COLO829 (cell line): ENCODE data around the gene PYCARD.
A peak's percentile ranks its signal among the peaks of the same experiment; 100 is the strongest.
"Not testable (repeated sequence)": the region's sequence is repeated elsewhere in the genome, so short reads cannot be mapped to it uniquely, and the experiment has no call there.

Experiments
- DNase-seq: peaks from one replicate; pipeline ENCODE4 v3.0.0; 2012; ENCODE audit warnings: low spot score

Gene PYCARD

GRCh38 chr16:31215287-31216162 lies 13.0 kb upstream of the PYCARD start:
- DNase-seq: peak; percentile 97

- DNase-seq: no peak
Measured at GRCh38 chr16:31214708-31215286, 12.2 kb upstream of the PYCARD start.

GRCh38 chr16:31213877-31214707 lies 11.5 kb upstream of the PYCARD start, which contains the start of gene TRIM72:
Gene TRIM72, plus strand, starts transcription at chr16:31214119. Its CDS starts 620 bp downstream, at chr16:31214739.
- no peak for DNase-seq

- no peak for DNase-seq
Measured at GRCh38 chr16:31213342-31213741, 10.8 kb upstream of the PYCARD start.

GRCh38 chr16:31206776-31207175 lies 4.2 kb upstream of the PYCARD start:
- DNase-seq: no peak

GRCh38 chr16:31204871-31205666 lies 2.5 kb upstream of the PYCARD start:
- no peak for DNase-seq

- no peak for DNase-seq
Measured at GRCh38 chr16:31201582-31202413, 762 bp downstream of the PYCARD start.

GRCh38 chr16:31200821-31201568 lies 1.6 kb downstream of the PYCARD start:
- peak; percentile 27 for DNase-seq

- DNase-seq: not testable (repeated sequence)
Measured at GRCh38 chr16:31200111-31200510, 2.4 kb downstream of the PYCARD start.

- DNase-seq: no peak
Measured at GRCh38 chr16:31199430-31200041, 3.0 kb downstream of the PYCARD start.

GRCh38 chr16:31198207-31198882 lies 4.2 kb downstream of the PYCARD start:
- no peak for DNase-seq

GRCh38 chr16:31196324-31197088 lies 6.1 kb downstream of the PYCARD start:
- DNase-seq: no peak

- DNase-seq: not testable (repeated sequence)
Measured at GRCh38 chr16:31195861-31196260, 6.7 kb downstream of the PYCARD start.

- no peak for DNase-seq
Measured at GRCh38 chr16:31194898-31195297, 7.7 kb downstream of the PYCARD start.

GRCh38 chr16:31193874-31194273 lies 8.7 kb downstream of the PYCARD start:
- DNase-seq: no peak

GRCh38 chr16:31192856-31193642 lies 9.5 kb downstream of the PYCARD start:
- no peak for DNase-seq

- DNase-seq: no peak
Measured at GRCh38 chr16:31191697-31192428, 10.7 kb downstream of the PYCARD start.
